PC-9 (cell line): ENCODE measurements around the gene COL4A1. TPM values are rescaled to one million over a fixed set of nuclear protein-coding genes. Genes with fewer than 3 reads are reported as not detected.

Source experiments
- BruUV-seq: library from RNA; stranded (reverse); fragments of 400-500 nt; replicated peaks from 2 replicates; lab custom pipeline; 2021; lab: Mats Ljungman, UMichigan
- CTCF ChIA-PET: fragments of 300-600 bp; sonication (Branson Sonifier 250); formaldehyde crosslinking; loops from one replicate; lab custom pipeline; 2022; ENCODE audit warnings: antibody characterized with exemption; lab: Charles Lee
- POLR2A ChIA-PET: fragments of 300-600 bp; sonication (Branson Sonifier 250); formaldehyde crosslinking; loops from one replicate; lab custom pipeline; 2022; ENCODE audit warnings: antibody characterized with exemption; ENCODE audit not compliant: unreplicated experiment; lab: Charles Lee
- DNase-seq, 2 experiments: peaks; one replicate each; pipeline versions ENCODE4 v3.0.0 to v3.0.0-alpha.2; 2015 to 2022; ENCODE audit warnings: mixed read lengths in 1 of 2
- H2AFZ ChIP-seq: fragments of 200-600 bp; sonication (generic); 2 replicates; pipeline ENCODE4 v1.8.1; 2017; ENCODE audit warnings: antibody characterized with exemption
- H3F3A ChIP-seq: fragments of 200-600 bp; sonication (generic); 2 replicates; pipeline ENCODE4 v1.8.1; 2017; ENCODE audit warnings: antibody characterized with exemption, mild to moderate bottlenecking, low read depth; ENCODE audit not compliant: insufficient read depth
- H3K27ac ChIP-seq: fragments of 200-600 bp; sonication (generic); 2 replicates; pipeline ENCODE4 v1.6.1; 2016; ENCODE audit warnings: mixed run types
- H3K27me3 ChIP-seq: fragments of 200-600 bp; sonication (generic); 2 replicates; pipeline ENCODE4 v1.6.1; 2016; ENCODE audit warnings: low read depth, mixed run types; ENCODE audit not compliant: insufficient read depth
- H3K36me3 ChIP-seq: fragments of 200-600 bp; sonication (generic); 2 replicates; pipeline ENCODE4 v1.6.1; 2016; ENCODE audit warnings: low read depth, mixed run types
- H3K4me1 ChIP-seq: fragments of 200-600 bp; sonication (generic); replicated peaks from 2 replicates; pipeline ENCODE4 v1.6.1; 2016; ENCODE audit warnings: mixed run types; ENCODE audit not compliant: insufficient read depth
- H3K4me2 ChIP-seq: fragments of 200-600 bp; sonication (generic); 2 replicates; pipeline ENCODE4 v1.6.1; 2017; ENCODE audit warnings: mixed run types
- H3K4me3 ChIP-seq: fragments of 200-600 bp; sonication (generic); 2 replicates; pipeline ENCODE4 v1.6.1; 2016; ENCODE audit warnings: mixed run types
- H3K79me2 ChIP-seq: fragments of 200-600 bp; sonication (generic); 2 replicates; pipeline ENCODE4 v1.6.1; 2017; ENCODE audit warnings: low read depth, mixed run types
- H3K9me2 ChIP-seq: fragments of 200-600 bp; sonication (generic); 2 replicates; pipeline ENCODE4 v1.8.1; 2017; ENCODE audit warnings: mild to moderate bottlenecking; ENCODE audit not compliant: insufficient read depth
- H3K9me3 ChIP-seq: fragments of 200-600 bp; sonication (generic); 2 replicates; pipeline ENCODE4 v1.8.1; 2016; ENCODE audit warnings: low read depth; ENCODE audit not compliant: insufficient read depth
- H4K20me1 ChIP-seq: fragments of 200-600 bp; sonication (generic); 2 replicates; pipeline ENCODE4 v1.8.1; 2017; ENCODE audit not compliant: insufficient read depth
- EZH2 ChIP-seq: fragments of 200-600 bp; sonication (generic); IDR thresholded peaks from 2 replicates; pipeline ENCODE4 v1.8.0; 2017; ENCODE audit warnings: antibody characterized with exemption, low read depth
- intact Hi-C: fragments of 100-400 bp; cut with micrococcal nuclease; formaldehyde crosslinking; loops from one replicate; pipeline ENCODE4 v1.10.0; 2022; ENCODE audit not compliant: unreplicated experiment
- total RNA-seq: library from RNA; stranded (reverse); gene quantifications from 2 replicates; pipeline ENCODE4 v1.2.3, GENCODE V29; 2021
- TF ChIP-seq, protein P1 (sequence below): fragments of 200-600 bp; sonication (generic); conservative IDR thresholded peaks from 2 replicates; pipeline ENCODE4 v1.6.1; 2017; ENCODE audit warnings: mixed run types, antibody characterized with exemption, mild to moderate bottlenecking, moderate library complexity

COL4A1 gene
- total RNA-seq, 1 experiment from 2014 or later: 24.5 TPM

DNA sequence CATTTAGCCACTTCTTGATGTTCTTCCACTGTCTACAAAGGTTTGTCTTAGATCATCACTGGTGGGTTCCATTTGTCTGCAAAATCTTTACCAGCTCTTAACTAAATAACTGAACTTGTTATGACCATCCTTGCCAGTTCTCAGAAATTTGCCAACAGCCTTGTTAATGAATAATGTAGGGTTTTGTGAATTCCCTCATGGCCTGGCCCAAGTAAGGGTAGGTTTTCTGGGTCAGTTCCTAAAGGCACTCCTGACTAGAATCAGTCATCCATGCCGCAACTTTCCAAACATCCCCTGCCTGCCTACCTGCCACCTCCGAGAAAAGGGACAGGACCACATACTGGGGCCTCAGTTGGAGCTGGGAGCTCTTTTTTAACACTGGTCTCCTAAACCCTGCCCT is 4.0 kb downstream of the COL4A1 start:
- TF ChIP-seq, protein P1, sequence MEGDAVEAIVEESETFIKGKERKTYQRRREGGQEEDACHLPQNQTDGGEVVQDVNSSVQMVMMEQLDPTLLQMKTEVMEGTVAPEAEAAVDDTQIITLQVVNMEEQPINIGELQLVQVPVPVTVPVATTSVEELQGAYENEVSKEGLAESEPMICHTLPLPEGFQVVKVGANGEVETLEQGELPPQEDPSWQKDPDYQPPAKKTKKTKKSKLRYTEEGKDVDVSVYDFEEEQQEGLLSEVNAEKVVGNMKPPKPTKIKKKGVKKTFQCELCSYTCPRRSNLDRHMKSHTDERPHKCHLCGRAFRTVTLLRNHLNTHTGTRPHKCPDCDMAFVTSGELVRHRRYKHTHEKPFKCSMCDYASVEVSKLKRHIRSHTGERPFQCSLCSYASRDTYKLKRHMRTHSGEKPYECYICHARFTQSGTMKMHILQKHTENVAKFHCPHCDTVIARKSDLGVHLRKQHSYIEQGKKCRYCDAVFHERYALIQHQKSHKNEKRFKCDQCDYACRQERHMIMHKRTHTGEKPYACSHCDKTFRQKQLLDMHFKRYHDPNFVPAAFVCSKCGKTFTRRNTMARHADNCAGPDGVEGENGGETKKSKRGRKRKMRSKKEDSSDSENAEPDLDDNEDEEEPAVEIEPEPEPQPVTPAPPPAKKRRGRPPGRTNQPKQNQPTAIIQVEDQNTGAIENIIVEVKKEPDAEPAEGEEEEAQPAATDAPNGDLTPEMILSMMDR: no peak
- TF ChIP-seq EZH2: no peak
- H3K79me2 ChIP-seq: no peaks in the 10 kb centered on the region
- no peaks in the 10 kb centered on the region for H3K36me3 ChIP-seq
- H3K4me1 ChIP-seq: peaks cover 26% of the 10 kb centered on the region
- ChIA-PET POLR2A (interaction anchor here (0.7 kb wide), 1 partner anchor 1149 kb away, joined by 3 read pairs; no protein-coding TSS in a partner anchor), CTCF (no interaction called here)
- H3K9me3 ChIP-seq: no peaks in the 10 kb centered on the region
- peaks cover 22% of the 10 kb centered on the region; the same call in 1 of the 2 replicates for H3F3A ChIP-seq
- no peaks in the 10 kb centered on the region for H3K9me2 ChIP-seq
- BruUV-seq: no TSS peak
- no peak overlapping the region for H3K4me2 ChIP-seq
- intact Hi-C loops: no loop called here
- H4K20me1 ChIP-seq: no peaks in the 10 kb centered on the region
- no peak overlapping the region for H3K27ac ChIP-seq
- H2AFZ ChIP-seq: no peak overlapping the region
- no peak overlapping the region for H3K4me3 ChIP-seq
- no peaks in the 10 kb centered on the region for H3K27me3 ChIP-seq
- DNase-seq: no peak

DNA sequence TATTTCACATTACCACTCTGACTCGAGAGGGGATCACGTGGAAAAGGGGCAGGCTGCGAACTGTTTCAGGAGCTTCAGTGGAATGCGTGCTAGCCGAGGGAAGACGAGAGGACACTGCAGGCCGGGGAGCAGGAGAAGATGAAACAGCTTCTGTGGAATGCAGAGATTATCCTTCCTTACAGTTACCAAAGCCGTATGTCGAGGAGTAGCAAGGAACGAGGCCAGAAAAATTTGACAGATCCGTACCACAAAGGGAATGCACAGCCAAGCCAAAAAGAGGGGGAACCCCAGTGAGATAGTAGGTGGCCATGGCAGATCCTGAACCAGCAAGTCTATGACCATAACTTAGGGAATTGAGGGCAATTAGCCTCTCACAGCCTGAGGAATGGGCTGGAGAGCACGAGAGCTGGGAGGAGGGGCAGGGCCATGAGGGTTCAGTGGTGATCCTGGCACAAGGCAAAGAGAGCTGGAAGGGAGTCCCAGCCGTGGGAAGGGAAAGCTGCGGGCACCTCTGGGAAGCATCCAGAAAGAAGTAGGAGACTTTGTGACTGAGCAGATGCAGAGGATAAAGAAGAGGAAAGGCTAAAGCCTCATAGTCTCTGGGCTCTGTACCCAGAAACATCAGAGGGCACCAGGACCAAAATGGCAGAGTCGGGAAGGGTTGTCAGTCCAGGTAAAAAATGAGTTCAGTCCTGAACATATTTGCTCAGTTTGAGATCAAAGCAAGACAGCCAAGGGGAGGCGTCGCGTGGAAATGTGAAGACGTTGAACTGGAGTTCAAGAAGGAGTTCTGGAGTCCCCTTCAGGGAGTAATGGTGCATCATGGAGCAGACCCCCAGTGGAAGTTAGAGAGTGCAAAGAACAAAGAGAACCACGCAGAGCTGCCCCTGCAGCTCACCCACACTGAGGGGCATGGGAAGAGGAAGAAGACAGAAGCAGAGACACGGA is 5.1 kb downstream of the COL4A1 start:
- DNase-seq: no peak
- TF ChIP-seq EZH2: no peak
- TF ChIP-seq, protein P1: no peak
- H3K27me3 ChIP-seq: no peaks in the 10 kb centered on the region
- H3K4me2 ChIP-seq: no peak overlapping the region
- no peaks in the 10 kb centered on the region for H3K36me3 ChIP-seq
- BruUV-seq: no TSS peak
- H2AFZ ChIP-seq: no peak overlapping the region
- H3K9me3 ChIP-seq: no peaks in the 10 kb centered on the region
- H3K9me2 ChIP-seq: no peaks in the 10 kb centered on the region
- peaks cover 22% of the 10 kb centered on the region; the same call in 1 of the 2 replicates for H3F3A ChIP-seq
- H3K79me2 ChIP-seq: no peaks in the 10 kb centered on the region
- ChIA-PET POLR2A (no interaction called here), CTCF (no interaction called here)
- intact Hi-C loops: no loop called here
- H3K4me1 ChIP-seq: peaks cover 26% of the 10 kb centered on the region
- H3K4me3 ChIP-seq: no peak overlapping the region
- H4K20me1 ChIP-seq: no peaks in the 10 kb centered on the region
- H3K27ac ChIP-seq: no peak overlapping the region

DNA sequence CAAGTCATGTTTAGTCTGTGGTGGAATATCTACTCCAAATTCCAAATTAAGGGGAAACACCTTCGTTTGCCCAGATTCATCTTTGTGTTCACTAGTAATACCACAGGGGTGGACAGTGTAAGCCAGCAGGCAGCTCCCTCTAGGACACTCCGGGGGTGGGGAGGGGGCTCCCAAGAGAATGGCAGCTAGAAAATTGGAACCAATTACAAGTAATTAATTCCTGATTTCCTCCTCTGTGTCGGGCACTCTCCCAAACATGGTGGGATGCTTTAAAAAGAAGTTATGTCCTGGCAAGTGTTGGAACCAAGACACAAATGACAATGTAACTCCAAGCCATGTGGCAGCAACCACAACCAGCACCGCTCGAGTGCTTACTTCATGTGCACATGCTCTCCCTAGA is 5.9 kb downstream of the COL4A1 start:
- Histone ChIP-seq H4K20me1 (no peaks in the 10 kb centered on the region), H3K79me2 (no peaks in the 10 kb centered on the region), H3K27me3 (no peaks in the 10 kb centered on the region), H3K9me2 (no peaks in the 10 kb centered on the region), H2AFZ (no peak overlapping the region), H3F3A (peaks cover 22% of the 10 kb centered on the region; the same call in 1 of the 2 replicates), H3K4me1 (peaks cover 26% of the 10 kb centered on the region), H3K27ac (no peak overlapping the region), H3K4me3 (no peak overlapping the region), H3K36me3 (no peaks in the 10 kb centered on the region), H3K4me2 (no peak overlapping the region), H3K9me3 (no peaks in the 10 kb centered on the region)
- no TSS peak for BruUV-seq
- intact Hi-C loops: no loop called here
- DNase-seq: no peak
- ChIA-PET POLR2A (no interaction called here), CTCF (no interaction called here)
- TF ChIP-seq, protein P1: no peak
- TF ChIP-seq EZH2: no peak
